Measurements from ENCODE around the gene RAP1GAP. TPM values are rescaled to one million over a fixed set of nuclear protein-coding genes. Genes with fewer than 3 reads are reported as not detected.
A peak's percentile ranks its signal among the peaks of the same experiment; 100 is the strongest.

Gene RAP1GAP
- polyA plus RNA-seq, 4 donors, result 15.9 to 81.8 (median 19.4) TPM

DNA sequence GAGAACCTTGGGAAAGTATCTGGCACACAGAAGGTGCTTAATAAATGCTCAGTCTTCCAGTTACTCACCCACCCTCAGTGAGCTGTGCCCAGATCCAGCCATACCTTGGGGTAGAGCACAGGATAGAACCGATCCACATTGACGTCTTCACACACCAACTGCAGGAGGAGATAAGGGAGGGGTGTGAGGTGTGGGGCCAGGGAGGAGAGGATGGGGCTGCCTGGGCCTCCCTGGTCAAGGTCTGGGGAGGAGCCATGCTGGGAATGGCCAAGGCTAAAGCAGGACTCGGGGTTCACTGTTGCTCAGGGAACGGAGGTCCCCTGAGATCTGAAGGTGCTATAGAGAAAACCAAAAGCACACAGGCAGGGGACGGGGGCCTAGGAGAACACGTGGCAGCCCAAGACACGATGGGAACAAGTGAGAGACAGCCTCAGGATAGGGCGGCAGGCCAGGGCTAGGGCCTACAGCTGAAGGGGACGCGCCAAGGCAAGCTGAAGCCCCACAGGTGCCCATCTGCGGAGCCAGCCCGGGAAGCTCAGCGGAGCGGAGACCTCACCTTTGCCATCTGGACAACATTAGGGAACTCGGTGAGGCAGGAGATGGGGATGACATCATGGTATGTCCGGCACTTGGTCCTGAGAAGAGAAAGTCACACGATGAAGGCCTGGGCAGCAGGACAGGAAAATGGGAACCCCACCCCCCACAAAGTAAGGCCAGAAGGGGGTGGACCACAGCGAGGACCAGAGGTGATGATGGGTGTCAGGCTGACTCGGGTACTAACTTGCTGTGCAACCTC, 55.9 kb downstream of the RAP1GAP start:
- FAIRE-seq (no peak), DNase-seq (peak in 1 of 2 donors; percentile 60)
- Histone ChIP-seq H3K9me3 (ENCODE audit: control insufficient read depth in 2 of 2, insufficient read depth in 1 of 2, low read depth in 1 of 2, low read length in 1 of 2) (no peaks in the 10 kb centered on the region), H3K4me3 (ENCODE audit: low read depth in 1 of 3, low read length in 3 of 3) (no peak overlapping the region), H3K27ac (ENCODE audit: low read depth in 1 of 3, low read length in 2 of 3) (peak overlapping the region in 1 of 3 donors; percentile 76), H3K4me1 (ENCODE audit: control insufficient read depth in 3 of 3, insufficient read depth in 2 of 3, low read depth in 1 of 3, low read length in 2 of 3) (peaks cover 0 to 76% (median 5%) of the 10 kb centered on the region in 3 donors), H3K27me3 (ENCODE audit: control insufficient read depth in 3 of 3, insufficient read depth in 3 of 3, low read length in 3 of 3) (no peaks in the 10 kb centered on the region), H3K36me3 (ENCODE audit: control insufficient read depth in 3 of 3, insufficient read depth in 2 of 3, low read depth in 1 of 3, low read length in 3 of 3) (peaks cover 0 to 87% (median 0%) of the 10 kb centered on the region in 3 donors)
- WGBS, 3 donors, result 82 to 86% (median 84%) methylated on average over 19 of the region's 19 CpGs

DNA sequence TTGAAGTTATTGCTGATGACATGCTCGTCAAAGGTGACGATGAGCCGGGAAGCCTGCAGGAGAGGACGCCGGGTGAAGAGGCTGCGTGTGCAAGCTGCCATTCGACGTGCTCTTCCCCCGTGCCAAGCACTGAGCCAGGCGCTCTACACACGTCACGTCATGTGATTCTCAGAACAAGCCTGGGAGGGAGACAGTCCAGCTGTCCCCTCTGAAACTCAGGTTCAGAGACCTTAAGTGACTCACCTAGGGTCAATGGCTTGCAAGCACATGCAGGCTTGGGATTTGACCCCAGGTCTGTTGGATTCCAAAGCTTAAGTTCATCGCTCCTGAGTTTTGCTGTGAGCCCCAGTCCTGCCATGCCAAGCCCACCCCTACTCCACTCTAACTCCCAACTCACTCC, 57.1 kb downstream of the RAP1GAP start:
- H3K9me3 ChIP-seq (ENCODE audit: control insufficient read depth in 2 of 2, insufficient read depth in 1 of 2, low read depth in 1 of 2, low read length in 1 of 2), result no peaks in the 10 kb centered on the region
- peaks cover 0 to 81% (median 5%) of the 10 kb centered on the region in 3 donors for H3K4me1 ChIP-seq (ENCODE audit: control insufficient read depth in 3 of 3, insufficient read depth in 2 of 3, low read depth in 1 of 3, low read length in 2 of 3)
- H3K27ac ChIP-seq (ENCODE audit: low read depth in 1 of 3, low read length in 2 of 3), result peak overlapping the region in 1 of 3 donors; percentile 76
- FAIRE-seq (no peak), DNase-seq (peak in 1 of 2 donors; percentile 48)
- 91 to 96% (median 93%) methylated on average over 13 of the region's 13 CpGs for WGBS, 3 donors
- H3K27me3 ChIP-seq (ENCODE audit: control insufficient read depth in 3 of 3, insufficient read depth in 3 of 3, low read length in 3 of 3), result no peaks in the 10 kb centered on the region
- no peak overlapping the region for H3K4me3 ChIP-seq (ENCODE audit: low read depth in 1 of 3, low read length in 3 of 3)
- peaks cover 0 to 78% (median 0%) of the 10 kb centered on the region in 3 donors for H3K36me3 ChIP-seq (ENCODE audit: control insufficient read depth in 3 of 3, insufficient read depth in 2 of 3, low read depth in 1 of 3, low read length in 3 of 3)

DNA sequence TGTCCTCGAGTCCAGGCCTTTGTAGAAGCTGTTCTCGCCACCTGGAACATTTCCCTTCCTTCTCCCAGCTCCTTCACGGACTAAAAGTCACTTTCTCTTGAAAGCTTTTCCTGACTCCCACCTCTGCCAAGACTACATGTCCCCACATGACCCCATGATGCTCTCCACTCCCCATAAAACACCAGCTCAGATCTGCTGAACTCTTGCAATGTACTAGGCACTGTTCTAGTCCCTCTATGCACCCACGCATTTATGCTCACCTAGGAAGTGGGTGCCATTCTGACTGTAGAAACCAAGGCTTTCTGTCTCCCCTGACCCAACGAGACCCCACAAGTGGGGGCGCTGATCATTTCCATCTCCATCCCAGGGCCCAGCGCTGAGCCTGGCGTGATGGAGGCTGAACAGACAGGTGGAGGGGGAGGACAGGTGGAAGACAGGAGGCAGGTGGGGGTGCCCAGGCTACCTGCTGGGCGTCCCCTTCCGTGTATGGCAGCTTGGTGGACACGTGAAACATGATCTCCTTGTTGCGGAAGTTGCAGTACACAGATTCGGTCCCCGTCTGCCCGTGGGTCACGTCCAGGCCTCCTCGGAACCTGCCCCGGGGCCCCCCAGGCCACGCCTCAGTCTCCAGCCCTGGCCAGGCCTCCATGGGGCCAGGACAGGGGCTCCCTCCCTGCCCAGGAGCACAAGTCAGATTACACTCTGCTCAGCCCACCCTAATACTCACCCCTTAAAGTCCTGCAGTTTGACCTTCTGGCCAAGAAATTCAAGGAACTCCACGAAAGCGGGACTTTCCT, 58.0 kb downstream of the RAP1GAP start:
- Histone ChIP-seq H3K36me3 (ENCODE audit: control insufficient read depth in 3 of 3, insufficient read depth in 2 of 3, low read depth in 1 of 3, low read length in 3 of 3) (peaks cover 0 to 76% (median 0%) of the 10 kb centered on the region in 3 donors), H3K9me3 (ENCODE audit: control insufficient read depth in 2 of 2, insufficient read depth in 1 of 2, low read depth in 1 of 2, low read length in 1 of 2) (no peaks in the 10 kb centered on the region), H3K27me3 (ENCODE audit: control insufficient read depth in 3 of 3, insufficient read depth in 3 of 3, low read length in 3 of 3) (no peaks in the 10 kb centered on the region), H3K4me3 (ENCODE audit: low read depth in 1 of 3, low read length in 3 of 3) (no peak overlapping the region), H3K4me1 (ENCODE audit: control insufficient read depth in 3 of 3, insufficient read depth in 2 of 3, low read depth in 1 of 3, low read length in 2 of 3) (peaks cover 0 to 83% (median 5%) of the 10 kb centered on the region in 3 donors), H3K27ac (ENCODE audit: low read depth in 1 of 3, low read length in 2 of 3) (peak overlapping the region in 1 of 3 donors; percentile 76)
- FAIRE-seq (no peak), DNase-seq (peak in 1 of 2 donors; percentile 72)
- WGBS, 3 donors, result 83 to 89% (median 85%) methylated on average over 21 of the region's 21 CpGs

DNA sequence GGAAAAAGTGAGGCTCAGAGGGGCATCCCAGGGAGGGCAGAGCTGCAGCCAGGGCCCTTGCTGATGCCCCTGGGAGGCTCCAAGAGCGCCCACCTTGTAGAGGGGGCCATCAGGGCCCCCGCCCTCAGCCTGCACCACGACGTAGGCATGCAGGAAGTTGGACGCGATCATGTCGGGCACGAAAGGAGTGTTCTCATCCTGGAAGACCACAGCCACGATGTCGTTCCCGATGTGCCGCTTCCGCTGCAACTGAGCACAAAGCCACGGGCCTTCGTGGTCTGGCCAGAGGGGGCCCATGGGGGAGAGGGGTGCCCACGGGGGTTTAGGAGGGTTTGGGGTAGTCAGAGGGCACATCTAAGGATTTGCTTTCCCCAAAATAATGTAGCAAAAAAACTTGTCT, 59.1 kb downstream of the RAP1GAP start:
- Histone ChIP-seq H3K27me3 (ENCODE audit: control insufficient read depth in 3 of 3, insufficient read depth in 3 of 3, low read length in 3 of 3) (no peaks in the 10 kb centered on the region), H3K4me1 (ENCODE audit: control insufficient read depth in 3 of 3, insufficient read depth in 2 of 3, low read depth in 1 of 3, low read length in 2 of 3) (peaks cover 0 to 74% (median 0%) of the 10 kb centered on the region in 3 donors), H3K9me3 (ENCODE audit: control insufficient read depth in 2 of 2, insufficient read depth in 1 of 2, low read depth in 1 of 2, low read length in 1 of 2) (no peaks in the 10 kb centered on the region), H3K36me3 (ENCODE audit: control insufficient read depth in 3 of 3, insufficient read depth in 2 of 3, low read depth in 1 of 3, low read length in 3 of 3) (peaks cover 0 to 82% (median 0%) of the 10 kb centered on the region in 3 donors), H3K4me3 (ENCODE audit: low read depth in 1 of 3, low read length in 3 of 3) (no peak overlapping the region), H3K27ac (ENCODE audit: low read depth in 1 of 3, low read length in 2 of 3) (no peak overlapping the region)
- FAIRE-seq (no peak), DNase-seq (no peak)
- 74 to 88% (median 80%) methylated on average over 10 to 16 of the region's 16 CpGs for WGBS, 3 donors

DNA sequence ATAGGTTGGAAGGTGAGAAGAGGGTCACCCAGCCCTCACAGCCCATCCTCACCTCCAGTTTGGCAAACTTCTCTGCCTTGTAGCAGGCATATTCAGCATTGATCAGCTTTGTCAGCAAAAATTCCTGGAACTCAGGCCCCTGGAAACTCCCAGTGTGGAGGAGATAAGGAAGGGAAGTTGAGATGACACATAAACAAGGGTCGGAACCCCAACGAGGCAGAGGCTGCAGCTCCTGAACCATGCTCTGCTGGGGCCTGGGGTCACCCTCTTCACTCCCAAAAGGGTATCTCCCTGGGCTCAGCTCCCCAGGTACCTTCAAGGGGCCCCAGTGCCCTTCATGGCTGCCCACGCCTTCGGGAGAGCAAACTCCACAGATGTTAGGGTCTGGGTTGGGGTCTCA, 60.4 kb downstream of the RAP1GAP start:
- peak in 1 of 2 donors; percentile 39 for DNase-seq
- Histone ChIP-seq H3K36me3 (ENCODE audit: control insufficient read depth in 3 of 3, insufficient read depth in 2 of 3, low read depth in 1 of 3, low read length in 3 of 3) (peaks cover 0 to 85% (median 0%) of the 10 kb centered on the region in 3 donors), H3K27ac (ENCODE audit: low read depth in 1 of 3, low read length in 2 of 3) (peak overlapping the region in 1 of 3 donors; percentile 82), H3K9me3 (ENCODE audit: control insufficient read depth in 2 of 2, insufficient read depth in 1 of 2, low read depth in 1 of 2, low read length in 1 of 2) (no peaks in the 10 kb centered on the region), H3K27me3 (ENCODE audit: control insufficient read depth in 3 of 3, insufficient read depth in 3 of 3, low read length in 3 of 3) (no peaks in the 10 kb centered on the region), H3K4me3 (ENCODE audit: low read depth in 1 of 3, low read length in 3 of 3) (no peak overlapping the region), H3K4me1 (ENCODE audit: control insufficient read depth in 3 of 3, insufficient read depth in 2 of 3, low read depth in 1 of 3, low read length in 2 of 3) (peaks cover 0 to 62% (median 0%) of the 10 kb centered on the region in 3 donors)
- 57 to 68% (median 66%) methylated on average over 4 of the region's 4 CpGs for WGBS, 3 donors
- FAIRE-seq, result no peak

DNA sequence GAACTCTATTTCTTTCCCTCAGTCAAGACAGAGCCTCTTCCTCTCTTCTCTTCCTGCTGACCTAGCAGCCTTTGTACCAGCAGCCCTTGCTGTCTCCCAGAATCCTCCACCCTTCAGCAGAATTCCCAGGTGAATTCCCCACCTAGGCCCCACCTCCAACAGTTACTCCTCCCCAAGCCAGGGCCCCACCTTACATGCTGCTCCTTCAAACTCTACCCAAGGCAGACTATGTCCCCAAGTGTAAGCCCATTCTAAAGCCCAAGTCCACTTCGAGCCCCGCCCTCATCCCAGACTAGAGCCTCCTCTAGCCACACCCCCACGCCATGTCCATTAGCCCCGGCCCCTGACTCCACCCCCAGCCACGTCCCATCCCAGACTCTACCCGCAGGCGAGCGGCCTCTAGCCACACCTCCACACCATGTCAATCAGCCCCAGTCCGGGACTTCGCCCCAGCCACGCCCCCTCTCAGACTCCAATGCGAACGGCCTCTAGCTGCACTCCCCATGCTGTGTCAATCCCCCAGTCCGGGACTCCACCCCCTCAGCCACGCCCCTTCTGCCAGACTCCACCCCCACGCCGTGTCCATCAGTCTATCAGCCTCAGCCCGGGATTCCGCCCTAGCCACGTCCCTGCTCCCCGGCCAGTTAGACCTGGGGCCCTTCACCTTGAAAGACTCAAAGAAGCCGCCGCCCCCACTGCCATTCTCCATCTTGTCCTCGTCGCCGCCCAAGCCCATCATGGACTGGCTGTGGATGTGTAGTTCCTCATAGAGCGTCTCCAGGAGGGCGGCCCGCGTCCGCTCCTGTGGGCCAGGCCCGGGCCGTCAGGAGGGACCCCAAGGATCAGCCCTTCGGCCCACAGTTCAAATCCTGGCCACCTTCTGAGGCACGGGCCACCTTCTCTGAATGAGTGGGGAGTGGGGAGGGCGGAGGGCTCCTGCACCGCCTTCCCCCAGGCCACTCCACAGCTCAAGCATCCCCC, 61.3 kb downstream of the RAP1GAP start:
- H3K4me3 ChIP-seq (ENCODE audit: low read depth in 1 of 3, low read length in 3 of 3), result no peak overlapping the region
- no peaks in the 10 kb centered on the region for H3K27me3 ChIP-seq (ENCODE audit: control insufficient read depth in 3 of 3, insufficient read depth in 3 of 3, low read length in 3 of 3)
- H3K36me3 ChIP-seq (ENCODE audit: control insufficient read depth in 3 of 3, insufficient read depth in 2 of 3, low read depth in 1 of 3, low read length in 3 of 3), result peaks cover 0 to 85% (median 0%) of the 10 kb centered on the region in 3 donors
- FAIRE-seq (peak; percentile 26), DNase-seq (peak; percentile 99)
- peaks cover 0 to 52% (median 0%) of the 10 kb centered on the region in 3 donors for H3K4me1 ChIP-seq (ENCODE audit: control insufficient read depth in 3 of 3, insufficient read depth in 2 of 3, low read depth in 1 of 3, low read length in 2 of 3)
- H3K9me3 ChIP-seq (ENCODE audit: control insufficient read depth in 2 of 2, insufficient read depth in 1 of 2, low read depth in 1 of 2, low read length in 1 of 2), result no peaks in the 10 kb centered on the region
- peak overlapping the region; percentile 18 to 83 (median 42) for H3K27ac ChIP-seq (ENCODE audit: low read depth in 1 of 3, low read length in 2 of 3)
- 30 to 42% (median 36%) methylated on average over 37 of the region's 37 CpGs for whole genome bisulfite sequencing, 3 donors

DNA sequence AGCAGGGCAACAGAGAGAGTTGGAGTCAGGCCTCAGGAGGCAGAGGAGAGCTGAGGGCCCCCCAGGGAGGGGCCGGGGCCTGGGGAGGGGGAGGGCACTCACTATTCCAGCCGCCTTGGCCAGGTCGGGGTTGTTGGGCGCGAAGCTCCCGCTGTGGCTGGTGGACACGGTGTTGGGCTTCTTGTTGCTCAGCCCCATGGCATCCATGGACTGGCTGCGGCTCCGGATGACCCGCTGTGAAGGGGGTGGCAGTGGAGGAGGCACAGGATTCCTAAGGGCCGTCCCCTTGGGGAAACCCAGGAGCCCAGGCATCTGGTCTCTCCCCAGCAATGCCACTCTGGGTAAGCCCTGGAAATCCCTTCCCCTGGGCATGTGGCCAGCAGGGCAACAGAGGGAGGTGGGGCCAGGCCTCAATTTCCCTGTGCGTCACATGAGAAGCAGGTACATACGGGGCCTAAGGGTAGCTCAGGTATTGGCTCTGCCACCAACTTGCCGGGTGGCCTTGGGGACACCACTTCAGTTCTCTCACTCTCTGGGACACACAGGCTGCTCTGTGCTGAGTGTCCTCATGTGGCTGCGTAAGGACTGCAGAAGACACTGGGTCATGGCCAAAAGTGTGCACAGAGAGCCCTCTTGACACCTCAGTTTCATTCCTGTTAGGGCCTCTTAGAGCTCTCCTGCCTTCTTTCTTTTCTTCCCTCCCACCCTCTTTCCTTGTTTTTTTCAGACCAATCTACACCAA, 63.0 kb downstream of the RAP1GAP start:
- Histone ChIP-seq H3K9me3 (ENCODE audit: control insufficient read depth in 2 of 2, insufficient read depth in 1 of 2, low read depth in 1 of 2, low read length in 1 of 2) (no peaks in the 10 kb centered on the region), H3K36me3 (ENCODE audit: control insufficient read depth in 3 of 3, insufficient read depth in 2 of 3, low read depth in 1 of 3, low read length in 3 of 3) (peaks cover 0 to 85% (median 0%) of the 10 kb centered on the region in 3 donors), H3K4me1 (ENCODE audit: control insufficient read depth in 3 of 3, insufficient read depth in 2 of 3, low read depth in 1 of 3, low read length in 2 of 3) (peaks cover 0 to 35% (median 0%) of the 10 kb centered on the region in 3 donors), H3K4me3 (ENCODE audit: low read depth in 1 of 3, low read length in 3 of 3) (no peak overlapping the region), H3K27ac (ENCODE audit: low read depth in 1 of 3, low read length in 2 of 3) (no peak overlapping the region), H3K27me3 (ENCODE audit: control insufficient read depth in 3 of 3, insufficient read depth in 3 of 3, low read length in 3 of 3) (no peaks in the 10 kb centered on the region)
- 86 to 92% (median 91%) methylated on average over 14 to 15 of the region's 15 CpGs for WGBS, 3 donors
- FAIRE-seq (no peak), DNase-seq (no peak)

Measured in small intestine (tissue), 7 donors.